CD4-positive, alpha-beta T cell (primary cell): ENCODE measurements around the gene AGR3. TPM values are rescaled to one million over a fixed set of nuclear protein-coding genes. Genes with fewer than 3 reads are reported as not detected.

ENCODE experiments used
- ATAC-seq: fragments of 200-7000 bp; cut with Tn5 transposase; one replicate; pipeline ENCODE4 v1.10.0; 2022; ENCODE audit warnings: mild to moderate bottlenecking; ENCODE audit not compliant: poor library complexity
- CTCF ChIA-PET: fragments of 350-600 bp; sonication (Branson Sonifier 250); formaldehyde crosslinking; loops from one replicate; lab custom pipeline; 2021; ENCODE audit warnings: antibody characterized with exemption, inconsistent platforms; lab: Charles Lee
- POLR2A ChIA-PET: fragments of 350-600 bp; sonication (Branson Sonifier 250); formaldehyde crosslinking; loops from one replicate; lab custom pipeline; 2021; ENCODE audit warnings: antibody characterized with exemption, inconsistent platforms; lab: Charles Lee
- DNase-seq, 14 experiments: peaks; one replicate each; pipeline ENCODE4 v3.0.0-alpha.2; 2013 to 2020; ENCODE audit warnings: mixed read lengths in 2 of 14
- H3K27ac ChIP-seq, 2 donors: one replicate each; pipeline versions ENCODE4 v1.5.1 to v1.7.0; 2013; ENCODE audit warnings: low read length in 2 of 2, low read depth in 1 of 2, mild to moderate bottlenecking in 1 of 2
- H3K27me3 ChIP-seq, 2 experiments: 1 replicate in 1 of 2; 2 replicates in 1 of 2; pipeline versions ENCODE4 v1.6.1 to v1.7.0; 2013; ENCODE audit warnings: low read length in 2 of 2, control low read depth in 1 of 2, mild to moderate bottlenecking in 1 of 2, moderate library complexity in 1 of 2; ENCODE audit not compliant: insufficient read depth in 2 of 2, control insufficient read depth in 1 of 2
- H3K36me3 ChIP-seq: one replicate; pipeline ENCODE4 v1.6.1; 2013; ENCODE audit warnings: low read length, control low read depth; ENCODE audit not compliant: insufficient read depth
- H3K4me1 ChIP-seq: one replicate; pipeline ENCODE4 v1.6.1; 2013; ENCODE audit warnings: low read length, control low read depth; ENCODE audit not compliant: insufficient read depth
- H3K4me3 ChIP-seq: one replicate; pipeline ENCODE4 v1.5.1; 2013; ENCODE audit warnings: mild to moderate bottlenecking, low read length, moderate library complexity
- H3K9me3 ChIP-seq, 2 experiments: 1 replicate in 1 of 2; 2 replicates in 1 of 2; pipeline versions ENCODE4 v1.6.1 to v1.7.0; 2013; ENCODE audit warnings: low read length in 2 of 2, mild to moderate bottlenecking in 2 of 2, control low read depth in 1 of 2, moderate library complexity in 1 of 2; ENCODE audit not compliant: control insufficient read depth in 1 of 2, insufficient read depth in 1 of 2
- H3K27ac Mint-ChIP-seq: one replicate; pipeline ENCODE4 v1.8.0; 2020; ENCODE audit warnings: mixed read lengths
- H3K27me3 Mint-ChIP-seq: one replicate; pipeline ENCODE4 v1.8.0; 2021; ENCODE audit warnings: mixed read lengths
- H3K36me3 Mint-ChIP-seq: one replicate; pipeline ENCODE4 v1.8.0; 2021; ENCODE audit warnings: low read depth, mixed read lengths
- H3K4me1 Mint-ChIP-seq: one replicate; pipeline ENCODE4 v1.8.0; 2021; ENCODE audit warnings: low read depth, mixed read lengths
- H3K4me3 Mint-ChIP-seq: one replicate; pipeline ENCODE4 v1.8.0; 2020; ENCODE audit warnings: mild to moderate bottlenecking, mixed read lengths
- H3K9me3 Mint-ChIP-seq: one replicate; pipeline ENCODE4 v1.8.0; 2020; ENCODE audit warnings: mixed read lengths
- CTCF ChIP-seq: fragments of 200-600 bp; IDR thresholded peaks from one replicate; pipeline ENCODE4 v1.8.0; 2022; ENCODE audit warnings: antibody characterized with exemption, mild to moderate bottlenecking
- intact Hi-C, 2 experiments: fragments of 100-400 bp; cut with DNase I in 1 of 2; cut with micrococcal nuclease in 1 of 2; formaldehyde crosslinking; loops; one replicate each; pipeline versions ENCODE4 v1.15.1 to v1.9.0; 2023 to 2025; cut with DNase I, micrococcal nuclease
- polyA plus RNA-seq, 2 donors: library from polyadenylated mRNA; unstranded; fragments of 120-200 nt; gene quantifications; one replicate each; pipeline ENCODE4 v1.2.1, GENCODE V29; 2013
- total RNA-seq, 174 experiments: library from RNA in 2 of 174; stranded (reverse) in 2 of 174; gene quantifications; one replicate each; pipeline ENCODE4 v1.2.3 and lab custom pipeline; 2021 to 2026

Gene AGR3
- total RNA-seq (not detected), total RNA-seq (lab: John Stamatoyannopoulos, UW) (0 to 0.08 (median 0) reads per million in 172 experiments)
- not detected for polyA plus RNA-seq (2013, experiment 1 of 2)
- polyA plus RNA-seq (2013, experiment 2 of 2): not detected

- Mint-ChIP-seq H3K4me3 (no peak within 1 kb of the TSS), H3K9me3 (no peaks in the 10 kb centered on the region), H3K36me3 (no peaks in the 10 kb centered on the region), H3K27ac (no peak within 1 kb of the TSS), H3K4me1 (no peaks in the 10 kb centered on the region), H3K27me3 (peaks cover 6% of the 10 kb centered on the region)
- no peaks in the 10 kb centered on the region for H3K4me1 ChIP-seq
- ATAC-seq (no peak), DNase-seq (no peak)
- no peaks in the 10 kb centered on the region for H3K36me3 ChIP-seq
- no peak for TF ChIP-seq CTCF
- no peak within 1 kb of the TSS for H3K4me3 ChIP-seq
- POLR2A ChIA-PET: no interaction called here
- CTCF ChIA-PET: no interaction called here
- H3K27me3 ChIP-seq: no peaks in the 10 kb centered on the region
- intact Hi-C loops: no loop called here
- no peak within 1 kb of the TSS for H3K27ac ChIP-seq
- no peaks in the 10 kb centered on the region for H3K9me3 ChIP-seq
These were observed at the start of gene AGR3 for GRCh38 chr7:16881844-16882243. AGR3 (minus strand) TSS chr7:16881983; CDS start chr7:16878618, 3,365 bp downstream.

DNA sequence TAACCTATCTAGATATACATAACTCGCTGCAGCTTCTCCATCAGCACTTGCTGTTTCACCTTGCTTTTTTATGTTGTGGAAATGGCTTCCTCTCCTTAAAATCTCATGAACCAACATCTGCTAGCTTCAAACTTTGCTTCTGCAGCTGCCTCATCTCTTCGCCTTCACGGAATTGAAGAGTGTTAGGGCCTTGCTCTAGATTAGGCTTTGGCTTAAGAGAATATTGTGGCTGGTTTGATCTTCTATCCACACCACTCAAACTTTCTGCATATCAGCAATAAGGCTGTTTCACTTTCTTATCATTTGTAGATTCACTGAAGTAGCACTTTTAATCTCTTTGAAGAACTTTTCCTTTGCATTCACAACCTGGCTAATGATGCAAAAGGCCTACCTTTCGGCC is 49.2 kb upstream of the AGR3 start:
- Mint-ChIP-seq H3K9me3 (no peaks in the 10 kb centered on the region), H3K36me3 (no peaks in the 10 kb centered on the region), H3K27ac (peak overlapping the region; percentile 52), H3K4me1 (peaks cover 56% of the 10 kb centered on the region), H3K27me3 (no peaks in the 10 kb centered on the region), H3K4me3 (no peak overlapping the region)
- no peak for TF ChIP-seq CTCF
- ChIA-PET POLR2A (no interaction called here), CTCF (no interaction called here)
- ATAC-seq: no peak
- intact Hi-C loops: no loop called here
- H3K27me3 ChIP-seq: no peaks in the 10 kb centered on the region
- H3K27ac ChIP-seq: no peak overlapping the region
- DNase-seq: peak in 1 of 14 experiments; percentile 31
- no peaks in the 10 kb centered on the region for H3K36me3 ChIP-seq
- no peak overlapping the region for H3K4me3 ChIP-seq
- H3K9me3 ChIP-seq: no peaks in the 10 kb centered on the region
- peaks cover 24% of the 10 kb centered on the region for H3K4me1 ChIP-seq

DNA sequence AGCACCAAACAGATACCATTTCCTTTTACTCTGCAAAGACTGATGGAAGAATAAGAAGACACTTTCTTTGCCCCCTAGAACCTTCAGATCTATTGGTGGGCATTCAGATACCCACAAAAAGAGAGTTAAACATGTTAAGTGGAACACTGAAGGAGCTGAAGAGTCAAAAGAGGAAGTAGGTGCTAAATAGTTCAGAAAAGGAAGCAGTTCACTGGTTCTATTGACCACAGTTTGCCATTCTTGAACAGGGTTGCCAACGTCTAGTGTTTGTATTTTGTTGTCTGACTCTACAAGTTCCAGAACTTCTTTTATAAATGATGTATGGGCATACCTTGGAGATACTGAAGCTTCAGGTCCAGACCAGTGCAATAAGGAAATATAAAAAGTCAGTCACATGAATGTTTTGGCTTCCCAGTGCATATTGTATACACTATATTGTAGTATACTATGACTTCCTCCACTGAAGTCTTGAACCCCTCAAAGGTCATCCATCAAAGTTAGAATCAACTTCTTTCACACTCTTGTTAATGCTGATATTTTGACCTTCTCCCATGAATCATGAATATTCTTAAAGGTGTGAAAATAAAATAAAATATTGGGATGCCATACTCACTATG is 47.5 kb upstream of the AGR3 start:
- no peak overlapping the region for H3K4me3 ChIP-seq
- no peaks in the 10 kb centered on the region for H3K9me3 ChIP-seq
- Mint-ChIP-seq H3K4me1 (peaks cover 49% of the 10 kb centered on the region), H3K36me3 (no peaks in the 10 kb centered on the region), H3K4me3 (no peak overlapping the region), H3K9me3 (no peaks in the 10 kb centered on the region), H3K27me3 (no peaks in the 10 kb centered on the region), H3K27ac (no peak overlapping the region)
- POLR2A ChIA-PET: no interaction called here
- ATAC-seq: no peak
- no peaks in the 10 kb centered on the region for H3K27me3 ChIP-seq
- H3K36me3 ChIP-seq: no peaks in the 10 kb centered on the region
- peaks cover 24% of the 10 kb centered on the region for H3K4me1 ChIP-seq
- intact Hi-C loops: no loop called here
- no peak for TF ChIP-seq CTCF
- DNase-seq: peak in 2 of 14 experiments; percentile 7 to 11
- H3K27ac ChIP-seq: no peak overlapping the region
- CTCF ChIA-PET: interaction anchor here (1.3 kb wide), 1 partner anchor 11 kb away, joined by 3 read pairs; no protein-coding TSS in a partner anchor
